GM12878 (cell line): ENCODE measurements around the gene CTSO. TPM values are rescaled to one million over a fixed set of nuclear protein-coding genes. Genes with fewer than 3 reads are reported as not detected.

Experiments
- ASH2L ChIP-seq: fragments of 300-600, 200-600 bp; sonication (generic); IDR thresholded peaks from 2 replicates; pipeline ENCODE4 v1.6.1; 2017; ENCODE audit warnings: low read depth, mild to moderate bottlenecking, borderline replicate concordance
- ATF7 ChIP-seq: fragments of 450-650 bp; IDR thresholded peaks from 2 replicates; pipeline ENCODE4 v1.6.1; 2016; ENCODE audit warnings: low read depth, mild to moderate bottlenecking
- CHD4 ChIP-seq: fragments of 200-600 bp; sonication (generic); IDR thresholded peaks from 2 replicates; pipeline ENCODE4 v1.6.1; 2016; ENCODE audit warnings: mild to moderate bottlenecking
- CREB1 ChIP-seq: IDR thresholded peaks from 2 replicates; pipeline ENCODE4 v1.6.1; 2012; ENCODE audit warnings: low read depth, mild to moderate bottlenecking, inconsistent platforms
- EED ChIP-seq: sonication (generic); IDR thresholded peaks from 2 replicates; pipeline ENCODE4 v1.6.1; 2016; ENCODE audit warnings: antibody characterized with exemption, low read depth
- FOXK2 ChIP-seq: fragments of 450-650 bp; IDR thresholded peaks from 2 replicates; pipeline ENCODE4 v1.6.1; 2017; ENCODE audit warnings: mild to moderate bottlenecking, moderate library complexity
- HDAC2 ChIP-seq: fragments of 200-600 bp; sonication (generic); IDR thresholded peaks from 2 replicates; pipeline ENCODE4 v1.6.1; 2017
- MEF2A ChIP-seq: IDR thresholded peaks from 2 replicates; pipeline ENCODE4 v1.6.1; 2011; ENCODE audit warnings: low read depth, mild to moderate bottlenecking, low read length, moderate library complexity; ENCODE audit not compliant: insufficient read depth
- MYB ChIP-seq: fragments of 150-350 bp; IDR thresholded peaks from 2 replicates; pipeline ENCODE4 v1.6.1; 2014; ENCODE audit warnings: mild to moderate bottlenecking, low read depth, low read length, borderline replicate concordance
- NBN ChIP-seq: fragments of 450-650 bp; IDR thresholded peaks from 2 replicates; pipeline ENCODE4 v1.6.1; 2016
- NRF1 ChIP-seq: conservative IDR thresholded peaks from 2 replicates; pipeline ENCODE4 v1.6.1; 2011; ENCODE audit warnings: mild to moderate bottlenecking, low read depth, low read length, improper control_type of control experiment
- POU2F2 ChIP-seq: IDR thresholded peaks from 3 replicates; pipeline ENCODE4 v1.6.1; 2011; ENCODE audit warnings: low read depth, mild to moderate bottlenecking, low read length, borderline replicate concordance
- RELA ChIP-seq: fragments of 450-650 bp; IDR thresholded peaks from 2 replicates; pipeline ENCODE4 v1.8.0; 2014; ENCODE audit warnings: borderline replicate concordance; ENCODE audit not compliant: partially characterized antibody
- STAT1 ChIP-seq: fragments of 450-650 bp; conservative IDR thresholded peaks from 2 replicates; pipeline ENCODE4 v1.6.1; 2014; ENCODE audit warnings: antibody characterized with exemption, mild to moderate bottlenecking
- TAF1 ChIP-seq: IDR thresholded peaks from 2 replicates; pipeline ENCODE4 v1.6.1; 2011; ENCODE audit warnings: mild to moderate bottlenecking, low read depth, low read length, borderline replicate concordance
- TARDBP ChIP-seq: IDR thresholded peaks from 2 replicates; pipeline ENCODE4 v1.6.1; 2016; ENCODE audit warnings: borderline replicate concordance
- YBX1 ChIP-seq: fragments of 450-650 bp; IDR thresholded peaks from 2 replicates; pipeline ENCODE4 v1.6.1; 2016; ENCODE audit warnings: antibody characterized with exemption
- ZNF207 ChIP-seq: fragments of 450-650 bp; IDR thresholded peaks from 2 replicates; pipeline ENCODE4 v1.6.1; 2014; ENCODE audit warnings: antibody characterized with exemption, mild to moderate bottlenecking, borderline replicate concordance
- ZSCAN29 ChIP-seq: fragments of 450-650 bp; IDR thresholded peaks from 2 replicates; pipeline ENCODE4 v1.6.1; 2017; ENCODE audit warnings: mild to moderate bottlenecking, moderate library complexity
- polyA plus RNA-seq, 11 experiments: library from polyadenylated mRNA; depleted of rRNA in 4 of 11; unstranded in 6 of 11; stranded (reverse) in 5 of 11; fragments of >200 nt; fragmentation: Nextera tagmentation in 4 of 11; fragmentation: Illumina TruSeq in 1 of 11; extraction: Ambion mirVana in 4 of 11; extraction: Trizol in 1 of 11; gene quantifications; 1 replicate in 1 of 11; 2 replicates in 10 of 11; pipeline versions ENCODE4 v1.2.1 to v1.2.3, GENCODE V29; 2011 to 2016; ENCODE audit warnings: inconsistent platforms in 2 of 11, missing spikeins in 2 of 11, low read depth in 1 of 11
- total RNA-seq, 4 experiments: library from RNA; depleted of rRNA in 3 of 4; stranded (reverse); fragments of >200 nt in 3 of 4; fragmentation: Illumina TruSeq in 1 of 4; extraction: Trizol in 1 of 4; gene quantifications; 2 replicates each; pipeline versions ENCODE4 v1.2.1 to v1.2.3, GENCODE V29; 2013 to 2021
- TF ChIP-seq, protein P1 (sequence below): fragments of 450-650 bp; formaldehyde crosslinking; IDR thresholded peaks from 2 replicates; pipeline ENCODE4 v1.4.0; 2020; ENCODE audit warnings: mild to moderate bottlenecking, moderate library complexity
- TF ChIP-seq, protein P2 (sequence below): IDR thresholded peaks from 2 replicates; pipeline ENCODE4 v1.6.1; 2012; ENCODE audit warnings: mild to moderate bottlenecking, low read depth, low read length
- TF ChIP-seq, protein P3 (sequence below): fragments of 150-350 bp; IDR thresholded peaks from 2 replicates; pipeline ENCODE4 v1.6.1; 2014; ENCODE audit warnings: mild to moderate bottlenecking, low read depth, low read length

Gene CTSO
- total and polyA plus RNA-seq, 10 of the 15 experiments (the other 5 are each of a cell fraction or from before 2014, with no cell fraction given): 3.9 to 9.7 (median 7.0) TPM

DNA sequence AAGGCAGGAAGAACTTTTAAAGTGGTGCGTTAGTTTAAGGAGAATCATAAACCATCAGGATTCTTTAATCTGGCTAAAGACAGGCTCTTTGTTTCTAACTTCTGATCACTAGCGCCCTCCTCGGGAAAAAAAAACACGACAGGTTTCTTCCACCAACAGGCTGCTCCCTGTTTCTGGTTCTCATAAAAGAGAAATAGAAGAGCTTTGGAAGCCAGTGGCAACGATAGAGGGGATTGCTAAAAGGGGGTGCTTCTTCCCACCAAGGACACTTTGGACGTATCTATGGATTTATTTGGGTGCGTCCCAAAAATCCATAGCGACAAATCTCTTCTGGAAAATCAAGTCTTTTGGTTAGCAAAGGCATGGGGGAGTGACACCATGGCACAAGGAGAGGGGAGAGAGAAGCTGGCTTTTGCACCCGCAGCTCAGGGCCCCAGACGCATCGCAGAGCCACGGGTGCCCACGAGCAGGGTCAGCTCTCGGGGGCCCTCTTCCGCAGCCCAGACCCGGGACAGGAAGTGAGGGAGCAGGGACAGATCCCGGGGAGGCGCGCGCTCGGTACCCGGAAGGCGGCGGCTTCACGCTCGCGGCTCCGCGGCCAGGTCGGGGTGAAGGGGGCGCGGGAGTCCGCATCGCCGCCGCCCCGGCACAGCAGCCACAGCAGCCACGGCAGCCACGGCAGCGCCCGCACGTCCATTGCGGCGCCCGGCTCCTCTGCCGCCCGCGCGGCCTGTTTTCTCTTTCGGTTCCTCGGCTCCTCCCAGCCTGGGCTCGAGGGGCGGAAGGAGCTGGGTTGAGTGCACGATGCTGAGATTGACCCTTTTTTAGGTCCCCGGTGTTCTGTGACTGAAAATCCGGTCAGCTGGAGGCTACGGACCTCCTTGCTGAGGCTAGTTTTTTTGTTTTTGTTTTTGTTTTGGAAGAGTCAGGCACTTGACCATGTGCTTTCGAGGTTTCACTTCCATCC is at the start of gene CTSO (continued):
- TF ChIP-seq, protein P1, sequence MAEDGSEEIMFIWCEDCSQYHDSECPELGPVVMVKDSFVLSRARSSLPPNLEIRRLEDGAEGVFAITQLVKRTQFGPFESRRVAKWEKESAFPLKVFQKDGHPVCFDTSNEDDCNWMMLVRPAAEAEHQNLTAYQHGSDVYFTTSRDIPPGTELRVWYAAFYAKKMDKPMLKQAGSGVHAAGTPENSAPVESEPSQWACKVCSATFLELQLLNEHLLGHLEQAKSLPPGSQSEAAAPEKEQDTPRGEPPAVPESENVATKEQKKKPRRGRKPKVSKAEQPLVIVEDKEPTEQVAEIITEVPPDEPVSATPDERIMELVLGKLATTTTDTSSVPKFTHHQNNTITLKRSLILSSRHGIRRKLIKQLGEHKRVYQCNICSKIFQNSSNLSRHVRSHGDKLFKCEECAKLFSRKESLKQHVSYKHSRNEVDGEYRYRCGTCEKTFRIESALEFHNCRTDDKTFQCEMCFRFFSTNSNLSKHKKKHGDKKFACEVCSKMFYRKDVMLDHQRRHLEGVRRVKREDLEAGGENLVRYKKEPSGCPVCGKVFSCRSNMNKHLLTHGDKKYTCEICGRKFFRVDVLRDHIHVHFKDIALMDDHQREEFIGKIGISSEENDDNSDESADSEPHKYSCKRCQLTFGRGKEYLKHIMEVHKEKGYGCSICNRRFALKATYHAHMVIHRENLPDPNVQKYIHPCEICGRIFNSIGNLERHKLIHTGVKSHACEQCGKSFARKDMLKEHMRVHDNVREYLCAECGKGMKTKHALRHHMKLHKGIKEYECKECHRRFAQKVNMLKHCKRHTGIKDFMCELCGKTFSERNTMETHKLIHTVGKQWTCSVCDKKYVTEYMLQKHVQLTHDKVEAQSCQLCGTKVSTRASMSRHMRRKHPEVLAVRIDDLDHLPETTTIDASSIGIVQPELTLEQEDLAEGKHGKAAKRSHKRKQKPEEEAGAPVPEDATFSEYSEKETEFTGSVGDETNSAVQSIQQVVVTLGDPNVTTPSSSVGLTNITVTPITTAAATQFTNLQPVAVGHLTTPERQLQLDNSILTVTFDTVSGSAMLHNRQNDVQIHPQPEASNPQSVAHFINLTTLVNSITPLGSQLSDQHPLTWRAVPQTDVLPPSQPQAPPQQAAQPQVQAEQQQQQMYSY (CRISPR knock-in tag): no peak
- TF ChIP-seq NRF1 (no peak), TAF1 (peak; percentile 65; the same call in 1 of the 2 replicates), STAT1 (0 out of 2 replicates have a peak, but pooled peaks have one; percentile 40), YBX1 (no peak), ASH2L (peak; percentile 100), CREB1 (no peak), ATF7 (0 out of 2 replicates have a peak, but pooled peaks have one; percentile 35), MYB (no peak), CHD4 (no peak), TARDBP (no peak), HDAC2 (no peak), ZNF207 (no peak; the same call in none of the 2 replicates), FOXK2 (no peak), NBN (peak; percentile 12), POU2F2 (peak; percentile 11; the same call in 1 of the 3 replicates), RELA (peak; percentile 78), EED (no peak; the same call in 1 of the 2 replicates), MEF2A (no peak), ZSCAN29 (0 out of 2 replicates have a peak, but pooled peaks have one; percentile 35)
- TF ChIP-seq, protein P2, sequence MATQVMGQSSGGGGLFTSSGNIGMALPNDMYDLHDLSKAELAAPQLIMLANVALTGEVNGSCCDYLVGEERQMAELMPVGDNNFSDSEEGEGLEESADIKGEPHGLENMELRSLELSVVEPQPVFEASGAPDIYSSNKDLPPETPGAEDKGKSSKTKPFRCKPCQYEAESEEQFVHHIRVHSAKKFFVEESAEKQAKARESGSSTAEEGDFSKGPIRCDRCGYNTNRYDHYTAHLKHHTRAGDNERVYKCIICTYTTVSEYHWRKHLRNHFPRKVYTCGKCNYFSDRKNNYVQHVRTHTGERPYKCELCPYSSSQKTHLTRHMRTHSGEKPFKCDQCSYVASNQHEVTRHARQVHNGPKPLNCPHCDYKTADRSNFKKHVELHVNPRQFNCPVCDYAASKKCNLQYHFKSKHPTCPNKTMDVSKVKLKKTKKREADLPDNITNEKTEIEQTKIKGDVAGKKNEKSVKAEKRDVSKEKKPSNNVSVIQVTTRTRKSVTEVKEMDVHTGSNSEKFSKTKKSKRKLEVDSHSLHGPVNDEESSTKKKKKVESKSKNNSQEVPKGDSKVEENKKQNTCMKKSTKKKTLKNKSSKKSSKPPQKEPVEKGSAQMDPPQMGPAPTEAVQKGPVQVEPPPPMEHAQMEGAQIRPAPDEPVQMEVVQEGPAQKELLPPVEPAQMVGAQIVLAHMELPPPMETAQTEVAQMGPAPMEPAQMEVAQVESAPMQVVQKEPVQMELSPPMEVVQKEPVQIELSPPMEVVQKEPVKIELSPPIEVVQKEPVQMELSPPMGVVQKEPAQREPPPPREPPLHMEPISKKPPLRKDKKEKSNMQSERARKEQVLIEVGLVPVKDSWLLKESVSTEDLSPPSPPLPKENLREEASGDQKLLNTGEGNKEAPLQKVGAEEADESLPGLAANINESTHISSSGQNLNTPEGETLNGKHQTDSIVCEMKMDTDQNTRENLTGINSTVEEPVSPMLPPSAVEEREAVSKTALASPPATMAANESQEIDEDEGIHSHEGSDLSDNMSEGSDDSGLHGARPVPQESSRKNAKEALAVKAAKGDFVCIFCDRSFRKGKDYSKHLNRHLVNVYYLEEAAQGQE: no peak
- TF ChIP-seq, protein P3, sequence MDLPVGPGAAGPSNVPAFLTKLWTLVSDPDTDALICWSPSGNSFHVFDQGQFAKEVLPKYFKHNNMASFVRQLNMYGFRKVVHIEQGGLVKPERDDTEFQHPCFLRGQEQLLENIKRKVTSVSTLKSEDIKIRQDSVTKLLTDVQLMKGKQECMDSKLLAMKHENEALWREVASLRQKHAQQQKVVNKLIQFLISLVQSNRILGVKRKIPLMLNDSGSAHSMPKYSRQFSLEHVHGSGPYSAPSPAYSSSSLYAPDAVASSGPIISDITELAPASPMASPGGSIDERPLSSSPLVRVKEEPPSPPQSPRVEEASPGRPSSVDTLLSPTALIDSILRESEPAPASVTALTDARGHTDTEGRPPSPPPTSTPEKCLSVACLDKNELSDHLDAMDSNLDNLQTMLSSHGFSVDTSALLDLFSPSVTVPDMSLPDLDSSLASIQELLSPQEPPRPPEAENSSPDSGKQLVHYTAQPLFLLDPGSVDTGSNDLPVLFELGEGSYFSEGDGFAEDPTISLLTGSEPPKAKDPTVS: no peak
